HepG2 (cell line): Measurements from ENCODE around the gene APOA1. TPM values are rescaled to one million over a fixed set of nuclear protein-coding genes. Genes with fewer than 3 reads are reported as not detected.

Experiments used
- ARID5B ChIP-seq: IDR thresholded peaks from 2 replicates; pipeline ENCODE4 v1.4.0; 2020; ENCODE audit warnings: mild to moderate bottlenecking, missing genetic modification reagents
- GLI4 ChIP-seq: sonication (generic); formaldehyde crosslinking; IDR thresholded peaks from 2 replicates; pipeline ENCODE4 v1.5.1; 2020; ENCODE audit warnings: missing genetic modification reagents, mild to moderate bottlenecking, moderate library complexity, borderline replicate concordance
- HHEX ChIP-seq: IDR thresholded peaks from 2 replicates; pipeline ENCODE4 v1.6.1; 2016; ENCODE audit warnings: control low read depth
- MED13 ChIP-seq: sonication (generic); formaldehyde crosslinking; IDR thresholded peaks from 2 replicates; pipeline ENCODE4 v1.5.0; 2020; ENCODE audit warnings: missing genetic modification reagents
- POGZ ChIP-seq: sonication (generic); formaldehyde crosslinking; IDR thresholded peaks from 2 replicates; pipeline ENCODE4 v1.4.0; 2020; ENCODE audit warnings: mild to moderate bottlenecking, missing genetic modification reagents
- RBFOX2 ChIP-seq: fragments of 200-400 bp; formaldehyde crosslinking; IDR thresholded peaks from 2 replicates; pipeline ENCODE4 v1.6.1; 2017; ENCODE audit warnings: low read depth, mild to moderate bottlenecking, low read length
- REST ChIP-seq, 2 experiments: IDR thresholded peaks; 2 replicates each; pipeline ENCODE4 v1.6.1; 2011 to 2012; ENCODE audit warnings: low read length in 2 of 2, borderline replicate concordance in 1 of 2, low read depth in 1 of 2, mild to moderate bottlenecking in 1 of 2, moderate library complexity in 1 of 2
- THYN1 ChIP-seq: sonication (generic); formaldehyde crosslinking; IDR thresholded peaks from 2 replicates; pipeline ENCODE4 v1.8.1; 2023; ENCODE audit warnings: low read depth, mild to moderate bottlenecking, moderate library complexity, missing genetic modification reagents, borderline replicate concordance
- ZBTB25 ChIP-seq: IDR thresholded peaks from 2 replicates; pipeline ENCODE4 v1.6.1; 2018; ENCODE audit warnings: missing genetic modification reagents
- ZFP36L2 ChIP-seq: sonication (generic); formaldehyde crosslinking; IDR thresholded peaks from 2 replicates; pipeline ENCODE4 v1.4.0; 2020; ENCODE audit warnings: missing genetic modification reagents
- ZMAT5 ChIP-seq: sonication (generic); formaldehyde crosslinking; IDR thresholded peaks from 2 replicates; pipeline ENCODE4 v1.5.0; 2020; ENCODE audit warnings: mild to moderate bottlenecking, low read depth, missing genetic modification reagents, borderline replicate concordance
- ZNF510 ChIP-seq: sonication (generic); formaldehyde crosslinking; IDR thresholded peaks from 2 replicates; pipeline ENCODE4 v1.4.0; 2020; ENCODE audit warnings: low read depth, mild to moderate bottlenecking, missing genetic modification reagents
- ZNF598 ChIP-seq: sonication (generic); formaldehyde crosslinking; IDR thresholded peaks from 2 replicates; pipeline ENCODE4 v1.5.1; 2020; ENCODE audit warnings: mild to moderate bottlenecking, missing genetic modification reagents, borderline replicate concordance
- ZNF746 ChIP-seq: sonication (generic); formaldehyde crosslinking; IDR thresholded peaks from 2 replicates; pipeline ENCODE4 v1.8.0; 2022; ENCODE audit warnings: mild to moderate bottlenecking, missing genetic modification reagents
- ZNF792 ChIP-seq: IDR thresholded peaks from 2 replicates; pipeline ENCODE4 v1.6.1; 2016
- polyA plus RNA-seq, 8 experiments: library from polyadenylated mRNA; depleted of rRNA in 3 of 8; stranded (reverse) in 7 of 8; unstranded in 1 of 8; fragments of >200 nt; fragmentation: Illumina TruSeq in 4 of 8; extraction: Trizol in 4 of 8; gene quantifications; 2 replicates each; pipeline versions ENCODE4 v1.2.1 to v1.2.3, GENCODE V29; 2011 to 2016; ENCODE audit warnings: low read depth in 4 of 8, missing spikeins in 1 of 8, mixed read lengths in 1 of 8; ENCODE audit not compliant: insufficient read depth in 1 of 8
- total RNA-seq, 5 experiments: library from RNA; depleted of rRNA; stranded (reverse); fragments of >200 nt; fragmentation: Illumina TruSeq; extraction: Trizol; gene quantifications; 2 replicates each; pipeline ENCODE4 v1.2.3, GENCODE V29; 2016; ENCODE audit warnings: low read depth in 1 of 5
- TF ChIP-seq, protein P1 (sequence below): IDR thresholded peaks from 2 replicates; pipeline ENCODE4 v1.6.1; 2016
- TF ChIP-seq, protein P2 (sequence below): sonication (generic); formaldehyde crosslinking; IDR thresholded peaks from 2 replicates; pipeline ENCODE4 v1.5.0; 2020; ENCODE audit warnings: missing genetic modification reagents

The APOA1 gene
- total and polyA plus RNA-seq, 2 of the 13 experiments (the other 11 are each of a cell fraction or from before 2014, with no cell fraction given), result 1,973 to 5,485 TPM

DNA sequence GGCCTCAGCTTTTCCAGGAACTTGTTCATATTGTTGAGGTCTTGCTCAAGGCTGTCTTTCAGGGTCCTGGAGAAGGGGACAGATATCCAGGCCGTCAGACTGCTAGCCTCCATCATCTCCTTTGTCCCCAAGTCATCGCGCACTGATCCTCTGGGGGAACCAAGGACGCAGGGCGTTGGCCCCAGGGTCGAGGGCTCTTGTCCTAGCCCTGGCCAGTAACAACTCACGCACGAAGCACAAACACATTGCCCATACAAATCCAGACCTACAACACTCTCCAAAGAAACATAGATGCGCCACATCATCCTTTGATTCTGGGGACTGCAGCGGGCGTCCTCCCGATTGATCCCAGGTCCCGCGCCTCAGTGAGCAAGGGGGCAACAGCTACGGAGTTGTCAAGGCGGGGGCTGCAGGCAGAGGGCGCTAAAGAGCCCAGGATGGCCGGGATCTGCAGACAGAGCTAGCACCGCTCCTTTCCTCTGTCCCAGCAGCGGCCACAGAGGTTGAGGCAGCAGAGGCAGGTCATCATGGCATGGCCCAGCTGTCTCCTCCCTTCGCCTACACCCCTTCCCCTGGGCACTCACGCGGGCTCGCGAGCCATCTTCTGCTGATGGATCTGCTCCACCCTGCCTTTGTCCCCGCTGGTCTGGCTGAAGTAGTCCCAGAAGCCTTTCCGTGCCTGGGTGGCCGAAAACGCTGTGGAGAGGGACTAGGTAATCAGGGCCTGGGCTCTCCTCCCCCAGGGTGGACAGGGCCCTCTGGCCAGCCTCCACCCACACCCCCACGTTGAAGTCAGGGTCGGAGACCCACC is 46.2 kb downstream of the APOA1 start (continued):
- TF ChIP-seq, protein P1, sequence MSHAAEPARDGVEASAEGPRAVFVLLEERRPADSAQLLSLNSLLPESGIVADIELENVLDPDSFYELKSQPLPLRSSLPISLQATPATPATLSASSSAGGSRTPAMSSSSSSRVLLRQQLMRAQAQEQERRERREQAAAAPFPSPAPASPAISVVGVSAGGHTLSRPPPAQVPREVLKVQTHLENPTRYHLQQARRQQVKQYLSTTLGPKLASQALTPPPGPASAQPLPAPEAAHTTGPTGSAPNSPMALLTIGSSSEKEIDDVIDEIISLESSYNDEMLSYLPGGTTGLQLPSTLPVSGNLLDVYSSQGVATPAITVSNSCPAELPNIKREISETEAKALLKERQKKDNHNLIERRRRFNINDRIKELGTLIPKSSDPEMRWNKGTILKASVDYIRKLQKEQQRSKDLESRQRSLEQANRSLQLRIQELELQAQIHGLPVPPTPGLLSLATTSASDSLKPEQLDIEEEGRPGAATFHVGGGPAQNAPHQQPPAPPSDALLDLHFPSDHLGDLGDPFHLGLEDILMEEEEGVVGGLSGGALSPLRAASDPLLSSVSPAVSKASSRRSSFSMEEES, result no peak
- TF ChIP-seq ZNF746 (CRISPR knock-in tag) (no peak), ZNF792 (CRISPR knock-in tag) (0 out of 2 replicates have a peak, but pooled peaks have one; percentile 33), HHEX (CRISPR knock-in tag) (no peak), GLI4 (CRISPR knock-in tag) (no peak), ARID5B (CRISPR knock-in tag) (peak; percentile 18; the same call in 1 of the 2 replicates), ZNF510 (CRISPR knock-in tag) (no peak), ZFP36L2 (CRISPR knock-in tag) (no peak), ZNF598 (CRISPR knock-in tag) (peak; percentile 52; the same call in 1 of the 2 replicates), ZBTB25 (CRISPR knock-in tag) (no peak), REST (IDR thresholded peaks at IDR 0.05; ENCODE audit: borderline replicate concordance in 1 of 2, low read depth in 1 of 2, low read length in 2 of 2) (no peak), THYN1 (no peak), POGZ (CRISPR knock-in tag) (no peak; the same call in 1 of the 2 replicates), RBFOX2 (no peak), ZMAT5 (no peak), MED13 (peak; percentile 61; the same call in 1 of the 2 replicates)
- TF ChIP-seq, protein P2, sequence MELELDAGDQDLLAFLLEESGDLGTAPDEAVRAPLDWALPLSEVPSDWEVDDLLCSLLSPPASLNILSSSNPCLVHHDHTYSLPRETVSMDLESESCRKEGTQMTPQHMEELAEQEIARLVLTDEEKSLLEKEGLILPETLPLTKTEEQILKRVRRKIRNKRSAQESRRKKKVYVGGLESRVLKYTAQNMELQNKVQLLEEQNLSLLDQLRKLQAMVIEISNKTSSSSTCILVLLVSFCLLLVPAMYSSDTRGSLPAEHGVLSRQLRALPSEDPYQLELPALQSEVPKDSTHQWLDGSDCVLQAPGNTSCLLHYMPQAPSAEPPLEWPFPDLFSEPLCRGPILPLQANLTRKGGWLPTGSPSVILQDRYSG (CRISPR knock-in tag), result no peak
